B cell (primary cell): ENCODE measurements around the gene IL10RA. TPM values are rescaled to one million over a fixed set of nuclear protein-coding genes. Genes with fewer than 3 reads are reported as not detected.

Experiments used
- ATAC-seq: fragments of 200-7000 bp; cut with Tn5 transposase; one replicate; pipeline ENCODE4 v1.10.0; 2021; ENCODE audit warnings: low read depth, mild to moderate bottlenecking, moderate number of reproducible peaks, moderate library complexity
- CTCF ChIA-PET: fragments of 350-600 bp; sonication (Branson Sonifier 250); formaldehyde crosslinking; loops from one replicate; lab custom pipeline; 2021; ENCODE audit warnings: antibody characterized with exemption, inconsistent platforms; lab: Charles Lee
- POLR2A ChIA-PET: fragments of 350-600 bp; sonication (Branson Sonifier 250); formaldehyde crosslinking; loops from one replicate; lab custom pipeline; 2021; ENCODE audit warnings: antibody characterized with exemption; lab: Charles Lee
- DNase-seq: peaks from one replicate; pipeline ENCODE4 v3.0.0; 2013
- H2AFZ ChIP-seq: 2 replicates; pipeline ENCODE4 v1.6.1; 2012; ENCODE audit warnings: mild to moderate bottlenecking, low read depth, low read length; ENCODE audit not compliant: insufficient read depth, poor library complexity, severe bottlenecking
- H3K27ac ChIP-seq, 2 donors: 1 replicate in 1 of 2; 2 replicates in 1 of 2; pipeline ENCODE4 v1.5.1; 2012 to 2013; ENCODE audit warnings: low read length in 2 of 2, mild to moderate bottlenecking in 2 of 2, moderate library complexity in 1 of 2
- H3K27me3 ChIP-seq, 4 experiments: fragments of 200-600 bp in 1 of 4; sonication (generic) in 1 of 4; replicated peaks in 1 of 4; 1 replicate in 2 of 4; 2 replicates in 2 of 4; pipeline versions ENCODE4 v1.6.1 to v1.7.0; 2013 to 2016; ENCODE audit warnings: low read length in 3 of 4, mild to moderate bottlenecking in 2 of 4, mixed read lengths in 1 of 4, moderate library complexity in 1 of 4; ENCODE audit not compliant: insufficient read depth in 4 of 4, control insufficient read depth in 3 of 4; ENCODE audit errors: control extremely low read depth in 1 of 4
- H3K36me3 ChIP-seq, 2 experiments: replicated peaks in 1 of 2; 1 replicate in 1 of 2; 2 replicates in 1 of 2; pipeline versions ENCODE4 v1.6.1 to v1.7.1; 2013; ENCODE audit warnings: low read length in 1 of 2; ENCODE audit not compliant: insufficient read depth in 2 of 2, control insufficient read depth in 1 of 2; ENCODE audit errors: control extremely low read depth in 1 of 2, extremely low read depth in 1 of 2
- H3K4me1 ChIP-seq, 2 donors: fragments of 200-600 bp in 1 of 2; sonication (generic) in 1 of 2; 1 replicate in 1 of 2; 2 replicates in 1 of 2; pipeline versions ENCODE4 v1.5.1 to v1.6.1; 2013 to 2017; ENCODE audit warnings: low read length in 2 of 2; ENCODE audit not compliant: control insufficient read depth in 2 of 2, insufficient read depth in 2 of 2
- H3K4me2 ChIP-seq: replicated peaks from 2 replicates; pipeline ENCODE3; 2012; ENCODE audit warnings: mild to moderate bottlenecking, low read depth, low read length; ENCODE audit not compliant: poor library complexity, severe bottlenecking
- H3K4me3 ChIP-seq, 5 experiments: fragments of 200-600 bp in 1 of 5; sonication (generic) in 1 of 5; 1 replicate in 3 of 5; 2 replicates in 2 of 5; pipeline versions ENCODE4 v1.5.1 to v1.7.0; 2011 to 2016; ENCODE audit warnings: low read length in 4 of 5, mild to moderate bottlenecking in 4 of 5, low read depth in 2 of 5, control low read depth in 1 of 5, moderate library complexity in 1 of 5; ENCODE audit not compliant: insufficient read depth in 1 of 5; ENCODE audit errors: control extremely low read depth in 1 of 5, extremely low read depth in 1 of 5
- H3K79me2 ChIP-seq: fragments of 200-600 bp; sonication (generic); one replicate; pipeline ENCODE4 v1.6.0; 2016; ENCODE audit warnings: low read length; ENCODE audit not compliant: control insufficient read depth, insufficient read depth
- H3K9ac ChIP-seq: fragments of 200-600 bp; sonication (generic); 2 replicates; pipeline ENCODE4 v1.6.1; 2017; ENCODE audit warnings: mild to moderate bottlenecking, low read length, moderate library complexity
- H3K9me3 ChIP-seq, 3 donors: one replicate each; pipeline versions ENCODE4 v1.6.1 to v1.7.1; 2013; ENCODE audit warnings: low read length in 2 of 3; ENCODE audit not compliant: control insufficient read depth in 2 of 3, insufficient read depth in 1 of 3; ENCODE audit errors: control extremely low read depth in 1 of 3
- H4K20me1 ChIP-seq: 2 replicates; pipeline ENCODE4 v1.6.0; 2012; ENCODE audit warnings: mild to moderate bottlenecking, low read length; ENCODE audit not compliant: insufficient read depth, control insufficient read depth, poor library complexity, severe bottlenecking
- H3K27ac Mint-ChIP-seq: one replicate; pipeline ENCODE4 v1.8.0; 2021; ENCODE audit warnings: mixed read lengths
- H3K27me3 Mint-ChIP-seq: one replicate; pipeline ENCODE4 v1.8.0; 2021; ENCODE audit warnings: mixed read lengths
- H3K4me1 Mint-ChIP-seq: one replicate; pipeline ENCODE4 v1.8.0; 2021; ENCODE audit warnings: mixed read lengths
- H3K4me3 Mint-ChIP-seq: one replicate; pipeline ENCODE4 v1.8.0; 2021; ENCODE audit warnings: mixed read lengths
- H3K9me3 Mint-ChIP-seq: one replicate; pipeline ENCODE4 v1.8.0; 2022; ENCODE audit warnings: mixed read lengths; ENCODE audit not compliant: insufficient read depth
- EZH2 ChIP-seq: IDR thresholded peaks from 2 replicates; pipeline ENCODE4 v1.6.1; 2012; ENCODE audit warnings: borderline replicate concordance, low read depth, mild to moderate bottlenecking, moderate library complexity, low read length; ENCODE audit not compliant: insufficient read depth, poor library complexity, severe bottlenecking
- WGBS: methylation state at CpG from one replicate; pipeline ENCODE4 v1.1.5; 2013; ENCODE audit warnings: missing lambda C conversion rate; ENCODE audit not compliant: insufficient coverage; 5-methylcytosine and 5-hydroxymethylcytosine counted together
- intact Hi-C: fragments of 100-400 bp; cut with micrococcal nuclease; formaldehyde crosslinking; loops from one replicate; pipeline ENCODE4 v1.10.0; 2022
- polyA plus RNA-seq: library from polyadenylated mRNA; depleted of rRNA; stranded (reverse); fragments of >200 nt; gene quantifications from 2 replicates; pipeline ENCODE4 v1.2.3, GENCODE V29; 2012
- total RNA-seq, 2 donors: library from RNA; stranded (reverse); fragments of 120-200 nt in 1 of 2; gene quantifications; 1 replicate in 1 of 2; 2 replicates in 1 of 2; pipeline versions ENCODE4 v1.2.3 to v1.2.4, GENCODE V29; 2013 to 2022
- TF ChIP-seq, protein P1 (sequence below): fragments of 200-600 bp; IDR thresholded peaks from one replicate; pipeline ENCODE4 v1.8.0; 2022; ENCODE audit warnings: antibody characterized with exemption, mild to moderate bottlenecking

IL10RA gene
- total and polyA plus RNA-seq, 2 donors (not counting 1 experiment from before 2014, with no cell fraction given), result 73.3 to 417 TPM

GRCh38 chr11:117989351-117990102 lies 3.3 kb downstream of the IL10RA start:
- H2AFZ ChIP-seq, result no peak overlapping the region
- POLR2A ChIA-PET, result interaction anchor here (0.8 to 21.8 kb wide), 6 partner anchors 15 to 64 kb away, joined by 4 to 346 read pairs (median 7); no protein-coding TSS in a partner anchor
- H3K27ac ChIP-seq, result peak overlapping the region in 1 of 2 donors; percentile 23
- CTCF ChIA-PET, result interaction anchor here (0.9 to 8.4 kb wide), 8 partner anchors 8 to 182 kb away, joined by 3 to 110 read pairs (median 19); no protein-coding TSS in a partner anchor
- H3K4me3 ChIP-seq, result no peak overlapping the region
- H4K20me1 ChIP-seq, result peaks cover 33% of the 10 kb centered on the region
- Mint-ChIP-seq H3K4me1 (peaks cover 73% of the 10 kb centered on the region), H3K4me3 (peak overlapping the region; percentile 92), H3K27ac (peak overlapping the region; percentile 73), H3K9me3 (no peaks in the 10 kb centered on the region), H3K27me3 (no peaks in the 10 kb centered on the region)
- H3K27me3 ChIP-seq, result no peaks in the 10 kb centered on the region
- WGBS, result 97% methylated on average over 11 of the region's 13 CpGs
- no peaks in the 10 kb centered on the region for H3K9me3 ChIP-seq
- H3K4me1 ChIP-seq, result peaks cover 58 to 71% of the 10 kb centered on the region in 2 donors
- TF ChIP-seq, protein P1, sequence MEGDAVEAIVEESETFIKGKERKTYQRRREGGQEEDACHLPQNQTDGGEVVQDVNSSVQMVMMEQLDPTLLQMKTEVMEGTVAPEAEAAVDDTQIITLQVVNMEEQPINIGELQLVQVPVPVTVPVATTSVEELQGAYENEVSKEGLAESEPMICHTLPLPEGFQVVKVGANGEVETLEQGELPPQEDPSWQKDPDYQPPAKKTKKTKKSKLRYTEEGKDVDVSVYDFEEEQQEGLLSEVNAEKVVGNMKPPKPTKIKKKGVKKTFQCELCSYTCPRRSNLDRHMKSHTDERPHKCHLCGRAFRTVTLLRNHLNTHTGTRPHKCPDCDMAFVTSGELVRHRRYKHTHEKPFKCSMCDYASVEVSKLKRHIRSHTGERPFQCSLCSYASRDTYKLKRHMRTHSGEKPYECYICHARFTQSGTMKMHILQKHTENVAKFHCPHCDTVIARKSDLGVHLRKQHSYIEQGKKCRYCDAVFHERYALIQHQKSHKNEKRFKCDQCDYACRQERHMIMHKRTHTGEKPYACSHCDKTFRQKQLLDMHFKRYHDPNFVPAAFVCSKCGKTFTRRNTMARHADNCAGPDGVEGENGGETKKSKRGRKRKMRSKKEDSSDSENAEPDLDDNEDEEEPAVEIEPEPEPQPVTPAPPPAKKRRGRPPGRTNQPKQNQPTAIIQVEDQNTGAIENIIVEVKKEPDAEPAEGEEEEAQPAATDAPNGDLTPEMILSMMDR, result no peak
- no peak for TF ChIP-seq EZH2
- peak overlapping the region; percentile 98 for H3K4me2 ChIP-seq
- no peak for DNase-seq
- H3K9ac ChIP-seq, result peak overlapping the region; percentile 1
- peaks cover 12 to 68% of the 10 kb centered on the region in 2 experiments for H3K36me3 ChIP-seq
- peaks cover 54% of the 10 kb centered on the region for H3K79me2 ChIP-seq
- no peak for ATAC-seq
- intact Hi-C loops, result no loop called here

GRCh38 chr11:117992136-117992535 lies 5.9 kb downstream of the IL10RA start:
- ATAC-seq (no peak), DNase-seq (no peak)
- Histone ChIP-seq H2AFZ (no peak overlapping the region), H3K36me3 (peaks cover 16 to 94% of the 10 kb centered on the region in 2 experiments), H3K9me3 (no peaks in the 10 kb centered on the region), H3K4me1 (peaks cover 46 to 48% of the 10 kb centered on the region in 2 donors), H3K27ac (peak overlapping the region in 1 of 2 donors; percentile 35), H3K9ac (no peak overlapping the region), H3K4me3 (no peak overlapping the region), H4K20me1 (peaks cover 28% of the 10 kb centered on the region), H3K27me3 (no peaks in the 10 kb centered on the region), H3K4me2 (no peak overlapping the region), H3K79me2 (peaks cover 40% of the 10 kb centered on the region)
- no peak for TF ChIP-seq EZH2
- TF ChIP-seq, protein P1, result no peak
- H3K4me3 Mint-ChIP-seq, result peak overlapping the region; percentile 70
- no peak overlapping the region for H3K27ac Mint-ChIP-seq
- intact Hi-C loops, result no loop called here
- peaks cover 63% of the 10 kb centered on the region for H3K4me1 Mint-ChIP-seq
- CTCF ChIA-PET, result interaction anchor here (1.9 to 12.1 kb wide), 3 partner anchors 41 to 61 kb away, joined by 5 to 134 read pairs (median 19); no protein-coding TSS in a partner anchor
- POLR2A ChIA-PET, result interaction anchor here (1.2 to 21.8 kb wide), 2 partner anchors 12 to 23 kb away, joined by 3 to 346 read pairs; no protein-coding TSS in a partner anchor
- H3K9me3 Mint-ChIP-seq, result no peaks in the 10 kb centered on the region
- no peaks in the 10 kb centered on the region for H3K27me3 Mint-ChIP-seq
- no CpG with 5 or more reads among the region's 4 CpGs for WGBS
